IMR-90 (cell line): Measurements from ENCODE around the gene SYNE2. TPM values are rescaled to one million over a fixed set of nuclear protein-coding genes. Genes with fewer than 3 reads are reported as not detected.
"Not testable (repeated sequence)": the region's sequence is repeated elsewhere in the genome, so short reads cannot be mapped to it uniquely, and the experiment has no call there.

Experiments used
- ATAC-seq: fragments of 200-7000 bp; cut with Tn5 transposase; 2 replicates; pipeline ENCODE4 v1.9.1; 2020; ENCODE audit warnings: low read depth, mild to moderate bottlenecking, moderate library complexity
- BruUV-seq: library from RNA; stranded (reverse); fragments of 400-500 nt; replicated peaks from 2 replicates; lab custom pipeline; 2021; lab: Mats Ljungman, UMichigan
- CTCF ChIA-PET: fragments of 300-600 bp; formaldehyde crosslinking; extraction: SDS; loops from one replicate; lab custom pipeline; 2021; ENCODE audit warnings: antibody characterized with exemption; lab: Yijun Ruan, JAX
- POLR2A ChIA-PET: fragments of 300-600 bp; sonication (Branson Sonifier 250); formaldehyde crosslinking; loops from one replicate; lab custom pipeline; 2022; ENCODE audit warnings: antibody characterized with exemption; ENCODE audit not compliant: unreplicated experiment; lab: Charles Lee
- DNase-seq: peaks from one replicate; pipeline ENCODE4 v3.0.0; 2013
- H2AFZ ChIP-seq: replicated peaks from 2 replicates; pipeline ENCODE3; 2013; ENCODE audit warnings: low read length, mild to moderate bottlenecking; ENCODE audit not compliant: poor library complexity
- H2AK5ac ChIP-seq: 2 replicates; pipeline ENCODE4 v1.6.1; 2013; ENCODE audit warnings: low read depth, low read length, inconsistent platforms
- H2AK9ac ChIP-seq: replicated peaks from 2 replicates; pipeline ENCODE3; 2013; ENCODE audit warnings: mild to moderate bottlenecking, low read depth, low read length, moderate library complexity; ENCODE audit not compliant: poor library complexity
- H2BK120ac ChIP-seq: 2 replicates; pipeline ENCODE4 v1.6.1; 2013; ENCODE audit warnings: low read depth, low read length, inconsistent platforms
- H2BK15ac ChIP-seq: 3 replicates; pipeline ENCODE4 v1.6.1; 2013; ENCODE audit warnings: low read depth, low read length, inconsistent platforms
- H2BK20ac ChIP-seq: 2 replicates; pipeline ENCODE4 v1.6.1; 2013; ENCODE audit warnings: low read depth, mild to moderate bottlenecking, inconsistent platforms, low read length, moderate library complexity
- H2BK5ac ChIP-seq: 2 replicates; pipeline ENCODE4 v1.6.1; 2013; ENCODE audit warnings: mild to moderate bottlenecking, low read depth, low read length, inconsistent platforms; ENCODE audit not compliant: poor library complexity, severe bottlenecking
- H3K14ac ChIP-seq: replicated peaks from 2 replicates; pipeline ENCODE4 v1.6.1; 2013; ENCODE audit warnings: low read depth, low read length, inconsistent platforms
- H3K18ac ChIP-seq: 2 replicates; pipeline ENCODE4 v1.6.1; 2013; ENCODE audit warnings: low read depth, low read length, control low read depth
- H3K23ac ChIP-seq: 2 replicates; pipeline ENCODE4 v1.6.1; 2013; ENCODE audit warnings: low read depth, low read length, inconsistent platforms
- H3K27ac ChIP-seq: 2 replicates; pipeline ENCODE4 v1.5.1; 2013; ENCODE audit warnings: mild to moderate bottlenecking, control low read depth, low read length; ENCODE audit not compliant: insufficient read depth
- H3K27me3 ChIP-seq: 2 replicates; pipeline ENCODE4 v1.6.1; 2013; ENCODE audit warnings: low read length; ENCODE audit not compliant: control insufficient read depth, insufficient read depth
- H3K36me3 ChIP-seq: 2 replicates; pipeline ENCODE4 v1.6.1; 2013; ENCODE audit warnings: low read length, mixed read lengths; ENCODE audit not compliant: control insufficient read depth, insufficient read depth
- H3K4ac ChIP-seq: 2 replicates; pipeline ENCODE4 v1.6.1; 2013; ENCODE audit warnings: low read depth, low read length, inconsistent platforms
- H3K4me1 ChIP-seq: 2 replicates; pipeline ENCODE4 v1.6.1; 2013; ENCODE audit warnings: low read length, mixed read lengths; ENCODE audit not compliant: control insufficient read depth, insufficient read depth
- H3K4me2 ChIP-seq: 2 replicates; pipeline ENCODE4 v1.6.1; 2013; ENCODE audit warnings: low read depth, mild to moderate bottlenecking, control low read depth, low read length, moderate library complexity
- H3K4me3 ChIP-seq: 2 replicates; pipeline ENCODE4 v1.5.1; 2013; ENCODE audit warnings: low read depth, mild to moderate bottlenecking, control low read depth, low read length, moderate library complexity; ENCODE audit not compliant: insufficient read depth
- H3K56ac ChIP-seq: 2 replicates; pipeline ENCODE4 v1.6.1; 2013; ENCODE audit warnings: low read length, inconsistent platforms; ENCODE audit not compliant: insufficient read depth; ENCODE audit errors: extremely low read depth
- H3K79me1 ChIP-seq, 2 experiments: 2 replicates each; pipeline ENCODE4 v1.6.1; 2013; ENCODE audit warnings: low read length in 2 of 2, inconsistent platforms in 1 of 2, low read depth in 1 of 2
- H3K9ac ChIP-seq: 2 replicates; pipeline ENCODE4 v1.6.1; 2013; ENCODE audit warnings: low read depth, low read length, control low read depth
- H3K9me1 ChIP-seq: 2 replicates; pipeline ENCODE4 v1.6.1; 2013; ENCODE audit warnings: low read length, inconsistent platforms; ENCODE audit not compliant: insufficient read depth
- H3K9me3 ChIP-seq: 2 replicates; pipeline ENCODE4 v1.6.1; 2013; ENCODE audit warnings: low read length; ENCODE audit not compliant: control insufficient read depth, insufficient read depth
- H4K20me1 ChIP-seq: 2 replicates; pipeline ENCODE4 v1.6.1; 2013; ENCODE audit warnings: low read length, inconsistent platforms; ENCODE audit not compliant: insufficient read depth
- H4K5ac ChIP-seq: 2 replicates; pipeline ENCODE4 v1.6.1; 2013; ENCODE audit warnings: mild to moderate bottlenecking, low read depth, low read length, control low read depth
- H4K8ac ChIP-seq, 2 experiments: 2 replicates each; pipeline ENCODE4 v1.6.1; 2013; ENCODE audit warnings: low read depth in 2 of 2, low read length in 2 of 2, control low read depth in 1 of 2, inconsistent platforms in 1 of 2
- H4K91ac ChIP-seq: 2 replicates; pipeline ENCODE4 v1.6.1; 2013; ENCODE audit warnings: low read depth, low read length, inconsistent platforms; ENCODE audit not compliant: insufficient read depth
- MAZ ChIP-seq: IDR thresholded peaks from 2 replicates; pipeline ENCODE4 v1.6.1; 2012; ENCODE audit warnings: low read depth, mild to moderate bottlenecking, low read length, improper control_type of control experiment, moderate library complexity, borderline replicate concordance
- RCOR1 ChIP-seq: IDR thresholded peaks from 2 replicates; pipeline ENCODE4 v1.6.1; 2012; ENCODE audit warnings: mild to moderate bottlenecking, low read length, improper control_type of control experiment; ENCODE audit not compliant: insufficient replicate concordance
- WGBS, 2 experiments: methylation state at CpG; one replicate each; pipeline versions ENCODE4 v1.1.5 to v1.1.7; 2013; ENCODE audit warnings: missing lambda C conversion rate in 2 of 2; ENCODE audit not compliant: insufficient read length in 1 of 2; ENCODE audit errors: extremely low coverage in 2 of 2; 5-methylcytosine and 5-hydroxymethylcytosine counted together
- dilution Hi-C: fragments of 300-500 bp; cut with HindIII; formaldehyde crosslinking; loops from one replicate; pipeline ENCODE4 v1.14.3; 2018; ENCODE audit warnings: low sequenced_read_pairs; ENCODE audit not compliant: unreplicated experiment
- in situ Hi-C: fragments of 300-500 bp; cut with MboI; formaldehyde crosslinking; loops from 3 replicates; pipeline ENCODE4 v1.14.3; 2019; ENCODE audit warnings: low sequenced_read_pairs, inconsistent platforms, mixed read lengths
- intact Hi-C: fragments of 100-400 bp; cut with micrococcal nuclease; formaldehyde crosslinking; loops from 2 replicates; pipeline ENCODE4 v1.10.0; 2022
- polyA plus RNA-seq, 3 experiments: library from polyadenylated mRNA; depleted of rRNA; stranded (reverse); fragments of >200 nt; gene quantifications; 2 replicates each; pipeline ENCODE4 v1.2.3, GENCODE V29; 2012; ENCODE audit warnings: low replicate concordance in 1 of 3
- total RNA-seq: library from RNA; depleted of rRNA; stranded (reverse); fragments of >200 nt; gene quantifications from 2 replicates; pipeline ENCODE4 v1.2.3, GENCODE V29; 2012
- TF ChIP-seq, protein P1 (sequence below): fragments of 150-350 bp; IDR thresholded peaks from 2 replicates; pipeline ENCODE4 v1.6.1; 2016; ENCODE audit warnings: low read depth, mild to moderate bottlenecking, low read length, moderate library complexity, borderline replicate concordance

The SYNE2 gene
- total and polyA plus RNA-seq, 2 of the 4 experiments (the other 2 are of a cell fraction): 5.2 to 28.9 TPM

GRCh38 chr14:63852817-63853731 lies at the start of gene SYNE2 (continued):
- TF ChIP-seq, protein P1, sequence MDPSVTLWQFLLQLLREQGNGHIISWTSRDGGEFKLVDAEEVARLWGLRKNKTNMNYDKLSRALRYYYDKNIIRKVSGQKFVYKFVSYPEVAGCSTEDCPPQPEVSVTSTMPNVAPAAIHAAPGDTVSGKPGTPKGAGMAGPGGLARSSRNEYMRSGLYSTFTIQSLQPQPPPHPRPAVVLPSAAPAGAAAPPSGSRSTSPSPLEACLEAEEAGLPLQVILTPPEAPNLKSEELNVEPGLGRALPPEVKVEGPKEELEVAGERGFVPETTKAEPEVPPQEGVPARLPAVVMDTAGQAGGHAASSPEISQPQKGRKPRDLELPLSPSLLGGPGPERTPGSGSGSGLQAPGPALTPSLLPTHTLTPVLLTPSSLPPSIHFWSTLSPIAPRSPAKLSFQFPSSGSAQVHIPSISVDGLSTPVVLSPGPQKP: no peak
- TF ChIP-seq MAZ (no peak), RCOR1 (no peak)

GRCh38 chr14:63803221-63803791 lies 49.5 kb upstream of the SYNE2 start:
- DNase-seq, H4K5ac ChIP-seq, BruUV-seq, H2AK5ac ChIP-seq, H2AFZ ChIP-seq, H3K23ac ChIP-seq, H3K4ac ChIP-seq, H4K20me1 ChIP-seq, H3K56ac ChIP-seq, H4K8ac ChIP-seq, in situ Hi-C loops, CTCF ChIA-PET, H3K36me3 ChIP-seq, H3K79me1 ChIP-seq, H3K27ac ChIP-seq, H3K4me2 ChIP-seq, H3K14ac ChIP-seq, H3K4me3 ChIP-seq, H3K9ac ChIP-seq, H3K9me1 ChIP-seq, dilution Hi-C loops, H2BK20ac ChIP-seq, ATAC-seq, H2BK15ac ChIP-seq, H2BK120ac ChIP-seq, H3K27me3 ChIP-seq, H3K4me1 ChIP-seq, POLR2A ChIA-PET, H2BK5ac ChIP-seq, H2AK9ac ChIP-seq, H3K18ac ChIP-seq, H3K9me3 ChIP-seq, H4K91ac ChIP-seq: not testable (repeated sequence)
- 93% methylated on average over 6 of the region's 35 CpGs; no CpG with 5 or more reads in 1 of the 2 experiments for WGBS, 2 experiments
- intact Hi-C loops: loop anchor here (10.0 kb wide), 2 partner anchors 191 to 221 kb away; no protein-coding TSS in a partner anchor
